CD4-positive, alpha-beta T cell (primary cell): ENCODE data around the gene USH1C. TPM values are rescaled to one million over a fixed set of nuclear protein-coding genes. Genes with fewer than 3 reads are reported as not detected.

Source experiments
- ATAC-seq: fragments of 200-7000 bp; cut with Tn5 transposase; one replicate; pipeline ENCODE4 v1.10.0; 2022; ENCODE audit warnings: mild to moderate bottlenecking; ENCODE audit not compliant: poor library complexity
- CTCF ChIA-PET: fragments of 350-600 bp; sonication (Branson Sonifier 250); formaldehyde crosslinking; loops from one replicate; lab custom pipeline; 2021; ENCODE audit warnings: antibody characterized with exemption, inconsistent platforms; lab: Charles Lee
- POLR2A ChIA-PET: fragments of 350-600 bp; sonication (Branson Sonifier 250); formaldehyde crosslinking; loops from one replicate; lab custom pipeline; 2021; ENCODE audit warnings: antibody characterized with exemption, inconsistent platforms; lab: Charles Lee
- DNase-seq, 14 experiments: peaks; one replicate each; pipeline ENCODE4 v3.0.0-alpha.2; 2013 to 2020; ENCODE audit warnings: mixed read lengths in 2 of 14
- H3K27ac ChIP-seq, 2 donors: one replicate each; pipeline versions ENCODE4 v1.5.1 to v1.7.0; 2013; ENCODE audit warnings: low read length in 2 of 2, low read depth in 1 of 2, mild to moderate bottlenecking in 1 of 2
- H3K27me3 ChIP-seq, 2 experiments: 1 replicate in 1 of 2; 2 replicates in 1 of 2; pipeline versions ENCODE4 v1.6.1 to v1.7.0; 2013; ENCODE audit warnings: low read length in 2 of 2, control low read depth in 1 of 2, mild to moderate bottlenecking in 1 of 2, moderate library complexity in 1 of 2; ENCODE audit not compliant: insufficient read depth in 2 of 2, control insufficient read depth in 1 of 2
- H3K36me3 ChIP-seq: one replicate; pipeline ENCODE4 v1.6.1; 2013; ENCODE audit warnings: low read length, control low read depth; ENCODE audit not compliant: insufficient read depth
- H3K4me1 ChIP-seq: one replicate; pipeline ENCODE4 v1.6.1; 2013; ENCODE audit warnings: low read length, control low read depth; ENCODE audit not compliant: insufficient read depth
- H3K4me3 ChIP-seq: one replicate; pipeline ENCODE4 v1.5.1; 2013; ENCODE audit warnings: mild to moderate bottlenecking, low read length, moderate library complexity
- H3K9me3 ChIP-seq, 2 experiments: 1 replicate in 1 of 2; 2 replicates in 1 of 2; pipeline versions ENCODE4 v1.6.1 to v1.7.0; 2013; ENCODE audit warnings: low read length in 2 of 2, mild to moderate bottlenecking in 2 of 2, control low read depth in 1 of 2, moderate library complexity in 1 of 2; ENCODE audit not compliant: control insufficient read depth in 1 of 2, insufficient read depth in 1 of 2
- H3K27ac Mint-ChIP-seq: one replicate; pipeline ENCODE4 v1.8.0; 2020; ENCODE audit warnings: mixed read lengths
- H3K27me3 Mint-ChIP-seq: one replicate; pipeline ENCODE4 v1.8.0; 2021; ENCODE audit warnings: mixed read lengths
- H3K36me3 Mint-ChIP-seq: one replicate; pipeline ENCODE4 v1.8.0; 2021; ENCODE audit warnings: low read depth, mixed read lengths
- H3K4me1 Mint-ChIP-seq: one replicate; pipeline ENCODE4 v1.8.0; 2021; ENCODE audit warnings: low read depth, mixed read lengths
- H3K4me3 Mint-ChIP-seq: one replicate; pipeline ENCODE4 v1.8.0; 2020; ENCODE audit warnings: mild to moderate bottlenecking, mixed read lengths
- H3K9me3 Mint-ChIP-seq: one replicate; pipeline ENCODE4 v1.8.0; 2020; ENCODE audit warnings: mixed read lengths
- intact Hi-C, 2 experiments: fragments of 100-400 bp; cut with DNase I in 1 of 2; cut with micrococcal nuclease in 1 of 2; formaldehyde crosslinking; loops; one replicate each; pipeline versions ENCODE4 v1.15.1 to v1.9.0; 2023 to 2025; cut with DNase I, micrococcal nuclease
- total RNA-seq, 174 experiments: library from RNA in 2 of 174; stranded (reverse) in 2 of 174; gene quantifications; one replicate each; pipeline ENCODE4 v1.2.3 and lab custom pipeline; 2021 to 2026
- TF ChIP-seq, protein P1 (sequence below): fragments of 200-600 bp; IDR thresholded peaks from one replicate; pipeline ENCODE4 v1.8.0; 2022; ENCODE audit warnings: antibody characterized with exemption, mild to moderate bottlenecking

Gene USH1C
- total RNA-seq, 2 experiments from 2014 or later = not detected

DNA sequence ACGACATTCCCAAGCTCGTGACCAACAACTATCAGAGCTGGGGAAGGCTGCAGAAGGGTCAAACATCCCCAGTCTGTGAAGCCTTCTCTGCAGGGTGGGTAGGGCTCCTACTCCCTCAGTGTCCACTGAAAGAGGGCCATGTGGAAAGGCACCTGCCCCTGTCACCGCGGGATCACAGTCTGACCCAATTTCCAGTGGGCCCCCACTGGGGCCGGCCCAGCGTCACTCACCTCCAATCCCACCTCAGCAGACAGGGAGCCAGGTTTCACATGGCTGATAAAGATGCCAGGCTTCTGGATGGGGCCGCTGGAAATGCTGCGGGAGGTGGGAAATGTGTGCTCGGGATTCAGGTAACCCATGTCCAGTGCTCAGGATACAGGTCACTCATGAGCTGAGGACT is 20.0 kb downstream of the USH1C start:
- Mint-ChIP-seq H3K9me3 (no peaks in the 10 kb centered on the region), H3K4me3 (no peak overlapping the region), H3K27me3 (peaks cover 9% of the 10 kb centered on the region), H3K36me3 (no peaks in the 10 kb centered on the region), H3K4me1 (no peaks in the 10 kb centered on the region), H3K27ac (no peak overlapping the region)
- DNase-seq (no peak), ATAC-seq (no peak)
- TF ChIP-seq, protein P1, sequence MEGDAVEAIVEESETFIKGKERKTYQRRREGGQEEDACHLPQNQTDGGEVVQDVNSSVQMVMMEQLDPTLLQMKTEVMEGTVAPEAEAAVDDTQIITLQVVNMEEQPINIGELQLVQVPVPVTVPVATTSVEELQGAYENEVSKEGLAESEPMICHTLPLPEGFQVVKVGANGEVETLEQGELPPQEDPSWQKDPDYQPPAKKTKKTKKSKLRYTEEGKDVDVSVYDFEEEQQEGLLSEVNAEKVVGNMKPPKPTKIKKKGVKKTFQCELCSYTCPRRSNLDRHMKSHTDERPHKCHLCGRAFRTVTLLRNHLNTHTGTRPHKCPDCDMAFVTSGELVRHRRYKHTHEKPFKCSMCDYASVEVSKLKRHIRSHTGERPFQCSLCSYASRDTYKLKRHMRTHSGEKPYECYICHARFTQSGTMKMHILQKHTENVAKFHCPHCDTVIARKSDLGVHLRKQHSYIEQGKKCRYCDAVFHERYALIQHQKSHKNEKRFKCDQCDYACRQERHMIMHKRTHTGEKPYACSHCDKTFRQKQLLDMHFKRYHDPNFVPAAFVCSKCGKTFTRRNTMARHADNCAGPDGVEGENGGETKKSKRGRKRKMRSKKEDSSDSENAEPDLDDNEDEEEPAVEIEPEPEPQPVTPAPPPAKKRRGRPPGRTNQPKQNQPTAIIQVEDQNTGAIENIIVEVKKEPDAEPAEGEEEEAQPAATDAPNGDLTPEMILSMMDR = no peak
- H3K36me3 ChIP-seq = no peaks in the 10 kb centered on the region
- H3K4me3 ChIP-seq = no peak overlapping the region
- H3K4me1 ChIP-seq = no peaks in the 10 kb centered on the region
- peaks cover 0 to 1% of the 10 kb centered on the region in 2 experiments for H3K27me3 ChIP-seq
- H3K27ac ChIP-seq = no peak overlapping the region
- intact Hi-C loops = no loop called here
- POLR2A ChIA-PET = no interaction called here
- CTCF ChIA-PET = no interaction called here
- no peaks in the 10 kb centered on the region for H3K9me3 ChIP-seq

DNA sequence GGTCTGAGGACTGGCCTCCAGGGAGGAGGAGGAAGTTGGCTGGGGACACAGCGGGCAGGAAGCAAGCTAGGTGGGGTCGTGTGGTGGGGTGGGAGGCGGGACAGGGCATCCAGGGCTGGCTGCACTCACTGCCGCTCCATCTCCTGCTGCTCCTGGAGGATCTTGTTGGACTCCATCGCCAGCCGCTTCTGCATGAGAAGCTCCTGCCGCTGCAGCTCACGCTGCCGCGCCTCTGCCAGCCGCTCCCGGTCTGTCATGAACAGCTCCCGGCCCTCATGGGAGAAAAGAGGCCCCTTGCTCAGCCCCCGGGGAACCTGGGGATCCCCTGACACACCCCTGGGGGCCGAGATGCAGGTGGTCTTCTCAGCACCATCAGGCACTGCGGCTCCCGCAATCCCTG is 21.6 kb downstream of the USH1C start:
- Histone ChIP-seq H3K27me3 (no peaks in the 10 kb centered on the region), H3K36me3 (no peaks in the 10 kb centered on the region), H3K4me3 (no peak overlapping the region), H3K9me3 (no peaks in the 10 kb centered on the region), H3K4me1 (no peaks in the 10 kb centered on the region), H3K27ac (no peak overlapping the region)
- H3K4me3 Mint-ChIP-seq = no peak overlapping the region
- ChIA-PET POLR2A (no interaction called here), CTCF (no interaction called here)
- TF ChIP-seq, protein P1 = no peak
- H3K27ac Mint-ChIP-seq = no peak overlapping the region
- intact Hi-C loops = no loop called here
- no peaks in the 10 kb centered on the region for H3K4me1 Mint-ChIP-seq
- ATAC-seq = no peak
- no peaks in the 10 kb centered on the region for H3K9me3 Mint-ChIP-seq
- no peak for DNase-seq
- no peaks in the 10 kb centered on the region for H3K36me3 Mint-ChIP-seq
- peaks cover 5% of the 10 kb centered on the region for H3K27me3 Mint-ChIP-seq

DNA sequence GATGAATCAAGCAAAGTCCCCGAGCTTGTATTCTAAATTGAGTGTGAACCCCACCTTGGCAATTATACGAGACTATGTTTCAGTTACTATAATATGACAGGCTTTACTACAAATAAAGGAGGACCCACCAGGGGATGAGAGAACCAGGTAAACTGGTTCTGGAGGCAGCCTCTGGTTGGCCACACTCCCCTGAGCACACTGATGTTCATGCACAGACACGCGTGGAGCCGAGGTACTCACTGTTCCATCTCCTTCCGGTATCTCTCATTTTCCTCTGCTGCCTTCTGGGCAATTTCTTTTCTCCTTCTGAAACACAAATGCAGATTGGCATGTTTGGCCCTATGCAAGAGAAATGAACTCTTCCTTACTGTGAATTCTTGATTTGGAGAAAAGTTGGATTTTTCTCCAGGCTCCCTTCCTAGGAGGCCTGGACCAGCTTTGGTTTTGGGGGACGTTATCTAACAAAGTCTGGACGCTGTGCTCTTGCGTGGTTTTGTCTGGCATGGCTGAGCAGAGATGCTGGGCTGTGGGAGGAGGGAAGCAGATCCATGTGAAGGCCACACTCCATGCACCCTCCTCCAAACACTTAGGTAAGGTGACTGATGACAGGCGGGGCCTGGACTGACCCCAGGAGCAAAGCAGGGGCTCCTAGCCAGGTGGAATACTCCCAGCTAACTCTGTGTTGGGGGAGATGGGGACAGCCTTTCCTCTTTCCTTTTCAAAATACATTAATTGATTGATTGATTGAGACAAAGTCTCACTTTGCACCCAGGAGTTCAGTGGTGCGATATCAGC is 22.9 kb downstream of the USH1C start:
- H3K4me3 ChIP-seq = no peak overlapping the region
- Mint-ChIP-seq H3K36me3 (no peaks in the 10 kb centered on the region), H3K27ac (no peak overlapping the region), H3K9me3 (no peaks in the 10 kb centered on the region), H3K4me1 (no peaks in the 10 kb centered on the region), H3K4me3 (no peak overlapping the region), H3K27me3 (peaks cover 4% of the 10 kb centered on the region)
- DNase-seq (no peak), ATAC-seq (no peak)
- TF ChIP-seq, protein P1 = no peak
- ChIA-PET POLR2A (no interaction called here), CTCF (interaction anchor here (1.5 kb wide), 1 partner anchor 291 kb away, joined by 3 read pairs; no protein-coding TSS in a partner anchor)
- H3K9me3 ChIP-seq = no peaks in the 10 kb centered on the region
- H3K27me3 ChIP-seq = peaks cover 2 to 4% of the 10 kb centered on the region in 2 experiments
- no peaks in the 10 kb centered on the region for H3K36me3 ChIP-seq
- H3K27ac ChIP-seq = no peak overlapping the region
- intact Hi-C loops = no loop called here
- H3K4me1 ChIP-seq = no peaks in the 10 kb centered on the region
